ENCODE results near the gene C6orf89. TPM values are rescaled to one million over a fixed set of nuclear protein-coding genes. Genes with fewer than 3 reads are reported as not detected.

C6orf89 gene
- total and polyA plus RNA-seq, 5 experiments from 2014 or later = 37.4 to 44.9 (median 41.9) TPM

DNA sequence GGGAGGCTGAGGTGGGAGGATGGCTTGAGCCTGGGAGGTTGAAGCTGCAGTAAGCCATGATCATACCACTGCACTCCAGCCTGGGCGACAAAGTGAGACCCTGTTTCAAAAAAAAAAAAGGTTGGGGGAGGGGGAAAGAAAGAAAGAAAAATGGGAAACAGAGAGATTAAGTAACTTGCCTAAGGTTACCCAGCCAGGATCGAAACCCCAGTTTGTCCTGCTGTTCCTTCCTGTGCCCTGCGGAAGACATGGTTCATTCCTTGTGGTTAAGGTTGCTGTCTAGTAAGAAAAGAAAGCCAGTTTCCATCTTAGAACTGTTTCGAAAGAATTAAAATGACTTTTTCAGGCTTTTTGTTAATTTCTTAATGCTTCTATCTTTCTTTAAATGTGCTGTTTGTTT is 29.8 kb downstream of the C6orf89 start:
- H3K9me3 Mint-ChIP-seq = no peaks in the 10 kb centered on the region
- POLR2A ChIA-PET = no interaction called here
- H3K4me3 Mint-ChIP-seq = no peak overlapping the region
- H3K36me3 Mint-ChIP-seq = peaks cover 4 to 67% (median 11%) of the 10 kb centered on the region in 3 donors
- H3K27me3 Mint-ChIP-seq = no peaks in the 10 kb centered on the region
- ATAC-seq = no peak
- no peak for DNase-seq
- H3K27ac Mint-ChIP-seq = peak overlapping the region in 2 of 10 donors; percentile 24 to 45
- peaks cover 15 to 27% (median 22%) of the 10 kb centered on the region in 4 donors for H3K4me1 Mint-ChIP-seq

GRCh38 chr6:36916126-36916525 is 30.4 kb downstream of the C6orf89 start:
- ATAC-seq (no peak), DNase-seq (no peak)
- POLR2A ChIA-PET = no interaction called here
- H3K9me3 Mint-ChIP-seq = no peaks in the 10 kb centered on the region
- no peaks in the 10 kb centered on the region for H3K27me3 Mint-ChIP-seq
- H3K36me3 Mint-ChIP-seq = peaks cover 4 to 69% (median 13%) of the 10 kb centered on the region in 3 donors
- H3K4me3 Mint-ChIP-seq = no peak overlapping the region
- H3K4me1 Mint-ChIP-seq = peaks cover 15 to 27% (median 22%) of the 10 kb centered on the region in 4 donors
- H3K27ac Mint-ChIP-seq = peak overlapping the region in 3 of 10 donors; percentile 3 to 45 (median 24)

DNA sequence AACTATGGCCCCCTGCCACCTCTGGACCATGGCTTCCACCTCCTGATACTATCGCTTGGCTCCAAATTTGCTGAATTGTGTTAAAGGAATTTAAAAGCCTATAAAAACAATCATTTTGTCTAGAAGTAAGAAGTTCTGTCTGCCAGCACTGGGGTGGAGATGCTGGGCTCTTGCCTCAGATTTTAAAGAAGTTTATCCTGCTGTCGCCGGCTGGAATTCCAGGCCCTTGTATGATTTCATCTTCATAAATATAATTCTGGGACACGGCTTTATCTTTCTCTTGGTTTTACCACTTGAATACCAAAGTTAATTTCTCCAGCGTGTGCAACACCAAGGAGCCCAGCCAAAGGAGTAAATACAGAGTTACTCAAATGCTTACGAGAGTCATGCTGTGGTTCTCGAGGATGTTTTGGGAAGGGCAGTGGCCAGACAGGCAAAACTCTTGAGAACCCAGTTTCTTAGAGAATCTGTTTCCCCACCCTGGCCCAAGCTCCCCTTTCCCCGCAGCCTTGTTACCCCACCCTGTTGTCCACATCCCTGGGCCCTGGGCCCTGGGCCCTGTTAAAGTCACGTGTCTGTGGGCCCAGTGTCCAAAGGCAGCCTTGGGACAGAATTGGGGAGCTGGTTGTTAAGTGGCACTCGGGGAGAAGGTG is 31.9 kb downstream of the C6orf89 start:
- ATAC-seq (no peak), DNase-seq (no peak)
- Mint-ChIP-seq H3K36me3 (peaks cover 4 to 78% (median 13%) of the 10 kb centered on the region in 3 donors), H3K27ac (peak overlapping the region in 2 of 10 donors; percentile 22 to 51), H3K4me3 (no peak overlapping the region), H3K4me1 (peaks cover 5 to 14% (median 10%) of the 10 kb centered on the region in 4 donors), H3K9me3 (no peaks in the 10 kb centered on the region), H3K27me3 (no peaks in the 10 kb centered on the region)
- POLR2A ChIA-PET = no interaction called here

- H3K27ac Mint-ChIP-seq = no peak overlapping the region
- no peak for DNase-seq
- peaks cover 0 to 4% (median 2%) of the 10 kb centered on the region in 4 donors for H3K4me1 Mint-ChIP-seq
- H3K36me3 Mint-ChIP-seq = peaks cover 2 to 81% (median 21%) of the 10 kb centered on the region in 3 donors
- no peak for ATAC-seq
- no peak overlapping the region for H3K4me3 Mint-ChIP-seq
- POLR2A ChIA-PET = no interaction called here
- H3K27me3 Mint-ChIP-seq = no peaks in the 10 kb centered on the region
- no peaks in the 10 kb centered on the region for H3K9me3 Mint-ChIP-seq
Measured at GRCh38 chr6:36920049-36920448, 34.3 kb downstream of the C6orf89 start.

GRCh38 chr6:36920546-36920945 is 34.8 kb downstream of the C6orf89 start:
- no peak overlapping the region for H3K4me3 Mint-ChIP-seq
- peaks cover 0 to 4% (median 2%) of the 10 kb centered on the region in 4 donors for H3K4me1 Mint-ChIP-seq
- ATAC-seq (no peak), DNase-seq (no peak)
- H3K36me3 Mint-ChIP-seq = peaks cover 0 to 81% (median 23%) of the 10 kb centered on the region in 3 donors
- no peaks in the 10 kb centered on the region for H3K27me3 Mint-ChIP-seq
- POLR2A ChIA-PET = no interaction called here
- no peaks in the 10 kb centered on the region for H3K9me3 Mint-ChIP-seq
- H3K27ac Mint-ChIP-seq = no peak overlapping the region

GRCh38 chr6:36924131-36924530 is 38.4 kb downstream of the C6orf89 start:
- Mint-ChIP-seq H3K36me3 (peaks cover 0 to 56% (median 17%) of the 10 kb centered on the region in 3 donors), H3K27ac (peak overlapping the region in 8 of 10 donors; percentile 0 to 80 (median 26)), H3K9me3 (no peaks in the 10 kb centered on the region), H3K27me3 (no peaks in the 10 kb centered on the region), H3K4me1 (peaks cover 0 to 4% (median 2%) of the 10 kb centered on the region in 4 donors), H3K4me3 (no peak overlapping the region)
- ATAC-seq (peak in 1 of 2 donors; percentile 16), DNase-seq (peak in 1 of 10 donors; percentile 14)
- POLR2A ChIA-PET = no interaction called here

DNA sequence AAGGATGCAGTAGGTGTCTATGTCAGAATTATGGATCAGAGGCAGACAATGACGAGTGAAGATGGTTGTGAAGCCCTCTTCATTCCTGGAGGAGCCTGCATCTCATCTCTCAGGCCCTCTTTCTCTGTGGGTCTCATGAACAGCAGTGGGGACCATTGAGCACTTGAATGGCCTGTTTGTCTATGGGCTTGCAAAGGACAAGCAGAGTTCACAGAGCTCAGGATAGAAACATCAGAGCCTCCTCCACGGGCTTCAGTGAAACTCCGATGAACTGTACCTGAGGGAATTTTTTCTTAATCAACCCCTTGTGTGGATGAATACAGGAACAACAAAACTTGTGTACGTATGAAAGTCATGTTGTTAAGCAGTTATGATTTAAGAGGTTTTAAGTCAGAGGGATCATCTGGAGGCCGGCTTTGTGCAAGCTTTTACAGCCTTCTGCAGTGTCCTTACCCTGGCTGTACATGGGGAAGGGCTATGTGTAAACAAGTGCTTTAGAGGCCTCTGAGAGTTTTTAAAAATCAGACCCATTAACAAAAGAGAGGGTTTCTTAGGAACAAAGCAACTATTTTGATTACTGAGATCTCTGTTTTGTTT is 39.1 kb downstream of the C6orf89 start:
- H3K4me1 Mint-ChIP-seq = peaks cover 0 to 4% (median 3%) of the 10 kb centered on the region in 4 donors
- no peak overlapping the region for H3K4me3 Mint-ChIP-seq
- H3K9me3 Mint-ChIP-seq = no peaks in the 10 kb centered on the region
- peaks cover 0 to 48% (median 12%) of the 10 kb centered on the region in 3 donors for H3K36me3 Mint-ChIP-seq
- POLR2A ChIA-PET = no interaction called here
- ATAC-seq (no peak), DNase-seq (no peak)
- H3K27ac Mint-ChIP-seq = peak overlapping the region in 5 of 10 donors; percentile 13 to 80 (median 43)
- no peaks in the 10 kb centered on the region for H3K27me3 Mint-ChIP-seq

GRCh38 chr6:36925809-36926208 is 40.1 kb downstream of the C6orf89 start:
- Mint-ChIP-seq H3K9me3 (no peaks in the 10 kb centered on the region), H3K27ac (peak overlapping the region in 3 of 10 donors; percentile 4 to 61 (median 17)), H3K36me3 (peaks cover 0 to 41% (median 9%) of the 10 kb centered on the region in 3 donors), H3K27me3 (no peaks in the 10 kb centered on the region), H3K4me1 (peaks cover 0 to 4% (median 3%) of the 10 kb centered on the region in 4 donors), H3K4me3 (no peak overlapping the region)
- POLR2A ChIA-PET = interaction anchor here (0.7 kb wide), 1 partner anchor 216 kb away, joined by 3 read pairs; no protein-coding TSS in a partner anchor
- no peak for ATAC-seq
- DNase-seq = no peak

- ATAC-seq = no peak
- peak overlapping the region in 3 of 10 donors; percentile 13 to 61 (median 40) for H3K27ac Mint-ChIP-seq
Measured at GRCh38 chr6:36926708-36927513, 41.2 kb downstream of the C6orf89 start.

DNA sequence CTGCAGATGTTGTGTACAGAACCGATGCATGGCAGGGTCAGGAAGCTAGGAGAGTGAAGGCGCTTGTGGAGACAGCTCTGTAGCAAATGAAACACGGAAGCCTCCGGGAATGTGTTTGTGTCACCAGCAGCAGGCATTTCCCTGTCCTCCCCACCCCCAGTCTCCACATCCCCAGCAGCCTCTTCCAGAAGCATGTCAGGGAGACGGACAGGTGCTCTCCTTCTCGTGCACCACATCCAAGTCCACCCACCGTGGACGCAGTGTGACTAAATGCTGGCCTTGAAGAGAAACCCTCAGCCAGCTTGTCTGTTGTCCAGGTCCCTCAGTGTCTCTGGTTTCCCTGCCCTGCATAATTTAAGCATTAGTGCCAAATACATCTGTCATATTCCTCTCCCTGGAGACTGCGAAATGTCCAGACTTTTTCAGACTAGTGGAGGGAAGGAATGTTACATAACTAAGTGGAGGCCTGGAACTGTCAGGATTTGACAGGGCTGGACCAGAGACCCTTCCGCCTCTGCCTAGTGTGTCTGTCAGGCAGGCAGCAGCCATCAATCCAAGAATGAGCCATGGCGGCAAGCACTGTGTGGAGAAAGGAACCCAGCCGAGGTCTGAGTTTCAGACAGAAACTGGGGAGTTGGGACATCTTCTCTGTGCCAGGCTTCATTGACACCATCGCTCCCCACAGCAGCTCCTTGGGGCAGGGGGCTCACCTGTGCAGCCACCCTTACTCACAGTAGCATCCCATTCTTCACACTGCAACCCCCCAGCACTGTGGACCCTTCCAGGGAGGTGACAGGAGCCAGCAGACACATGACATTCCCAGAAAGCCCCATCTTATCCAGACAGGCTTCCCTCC is 42.2 kb downstream of the C6orf89 start:
- Mint-ChIP-seq H3K4me1 (peaks cover 0 to 5% (median 3%) of the 10 kb centered on the region in 4 donors), H3K27ac (peak overlapping the region in 5 of 10 donors; percentile 41 to 81 (median 44))

More at GRCh38 chr6:36926708-36927513, 41.2 kb downstream of the C6orf89 start:
- Mint-ChIP-seq H3K4me1 (peaks cover 0 to 5% (median 3%) of the 10 kb centered on the region in 4 donors), H3K4me3 (no peak overlapping the region), H3K36me3 (peaks cover 0 to 32% (median 9%) of the 10 kb centered on the region in 3 donors), H3K9me3 (no peaks in the 10 kb centered on the region), H3K27me3 (no peaks in the 10 kb centered on the region)
- DNase-seq = no peak
- POLR2A ChIA-PET = no interaction called here

DNA sequence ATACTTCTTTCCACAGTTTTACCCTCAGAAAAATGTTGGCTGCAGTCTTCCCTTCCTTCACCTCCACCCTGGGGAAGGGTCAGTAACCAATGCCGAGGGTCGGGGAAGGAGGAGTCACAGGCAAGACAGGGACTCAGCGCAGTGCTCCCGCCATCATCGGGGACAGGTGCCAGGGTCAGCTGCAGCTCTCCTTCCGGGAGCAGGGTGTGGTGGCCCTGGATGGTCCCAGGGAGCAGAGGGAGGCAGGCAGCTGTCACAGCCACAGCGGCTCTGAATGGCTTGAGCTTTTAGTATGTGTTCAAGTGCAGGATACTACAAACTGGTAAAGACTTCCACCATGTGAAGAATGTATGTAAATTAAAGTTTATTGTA is 42.8 kb downstream of the C6orf89 start:
- Mint-ChIP-seq H3K27me3 (no peaks in the 10 kb centered on the region), H3K27ac (peak overlapping the region in 1 of 10 donors; percentile 18), H3K4me3 (no peak overlapping the region), H3K4me1 (peaks cover 0 to 5% (median 3%) of the 10 kb centered on the region in 4 donors), H3K9me3 (no peaks in the 10 kb centered on the region), H3K36me3 (peaks cover 0 to 24% (median 9%) of the 10 kb centered on the region in 3 donors)
- DNase-seq = no peak
- ATAC-seq = no peak
- POLR2A ChIA-PET = interaction anchor here (1.1 kb wide), 1 partner anchor 36 kb away, joined by 3 read pairs; no protein-coding TSS in a partner anchor

More for the DNA sequence above, 42.2 kb downstream of the C6orf89 start:
- H3K9me3 Mint-ChIP-seq = no peaks in the 10 kb centered on the region
- ATAC-seq = no peak
- H3K4me3 Mint-ChIP-seq = no peak overlapping the region
- H3K27me3 Mint-ChIP-seq = no peaks in the 10 kb centered on the region
- H3K36me3 Mint-ChIP-seq = peaks cover 0 to 26% (median 9%) of the 10 kb centered on the region in 3 donors
- POLR2A ChIA-PET = interaction anchor here (1.1 kb wide), 1 partner anchor 36 kb away, joined by 3 read pairs; no protein-coding TSS in a partner anchor
- DNase-seq = no peak

DNA sequence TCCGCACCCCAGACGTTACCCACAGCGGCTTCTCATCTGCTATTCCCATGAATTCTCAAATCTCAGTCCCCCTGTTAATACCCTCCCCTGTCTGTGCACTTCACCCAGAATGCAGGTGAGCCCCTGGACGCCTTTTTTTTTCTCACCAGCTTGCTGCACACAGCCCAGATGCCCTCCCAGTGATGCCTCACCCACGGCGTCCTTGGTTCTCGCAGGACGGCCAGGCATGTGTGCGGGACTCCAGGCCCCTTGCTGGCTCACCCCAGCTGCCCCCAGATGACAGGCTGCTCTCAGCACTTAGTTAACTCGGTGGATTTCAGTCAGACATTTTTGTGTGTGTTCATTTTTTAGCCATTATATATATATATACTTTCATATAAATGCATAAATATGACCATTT is 43.4 kb downstream of the C6orf89 start:
- H3K4me1 Mint-ChIP-seq = peaks cover 0 to 5% (median 1%) of the 10 kb centered on the region in 4 donors
- no peaks in the 10 kb centered on the region for H3K27me3 Mint-ChIP-seq
- H3K36me3 Mint-ChIP-seq = peaks cover 0 to 18% (median 8%) of the 10 kb centered on the region in 3 donors
- POLR2A ChIA-PET = no interaction called here
- H3K27ac Mint-ChIP-seq = peak overlapping the region in 2 of 10 donors; percentile 18 to 35
- no peak overlapping the region for H3K4me3 Mint-ChIP-seq
- ATAC-seq = no peak
- no peak for DNase-seq
- H3K9me3 Mint-ChIP-seq = no peaks in the 10 kb centered on the region
